Measurements from ENCODE around the gene HIF1AN. TPM values are rescaled to one million over a fixed set of nuclear protein-coding genes. Genes with fewer than 3 reads are reported as not detected.

The HIF1AN gene
- polyA plus RNA-seq, 3 donors from 2014 or later: 26.0 to 41.2 (median 33.3) TPM

GRCh38 chr10:100579261-100580090 lies 43.7 kb downstream of the HIF1AN start:
- Mint-ChIP-seq H3K27me3 (ENCODE audit: low read depth in 3 of 3) (peaks cover 0 to 15% (median 5%) of the 10 kb centered on the region in 3 donors), H3K9me3 (no peaks in the 10 kb centered on the region), H3K27ac (no peak overlapping the region), H3K36me3 (no peaks in the 10 kb centered on the region), H3K4me3 (no peak overlapping the region), H3K4me1 (no peaks in the 10 kb centered on the region)
- DNase-seq: no peak

GRCh38 chr10:100586959-100587358 lies 51.2 kb downstream of the HIF1AN start:
- no peaks in the 10 kb centered on the region for H3K4me1 Mint-ChIP-seq
- no peak overlapping the region for H3K4me3 Mint-ChIP-seq
- no peak for DNase-seq
- peaks cover 15 to 46% (median 18%) of the 10 kb centered on the region in 3 donors for H3K27me3 Mint-ChIP-seq (ENCODE audit: low read depth in 3 of 3)
- H3K9me3 Mint-ChIP-seq: peaks cover 0 to 7% (median 3%) of the 10 kb centered on the region in 6 donors
- H3K27ac Mint-ChIP-seq: no peak overlapping the region
- peaks cover 0 to 6% (median 0%) of the 10 kb centered on the region in 3 donors for H3K36me3 Mint-ChIP-seq

GRCh38 chr10:100598166-100598565 lies 62.4 kb downstream of the HIF1AN start:
- Mint-ChIP-seq H3K27me3 (ENCODE audit: low read depth in 3 of 3) (peaks cover 4 to 21% (median 10%) of the 10 kb centered on the region in 3 donors), H3K36me3 (no peaks in the 10 kb centered on the region), H3K27ac (no peak overlapping the region), H3K9me3 (no peaks in the 10 kb centered on the region), H3K4me3 (no peak overlapping the region), H3K4me1 (no peaks in the 10 kb centered on the region)
- DNase-seq: no peak

- H3K27me3 Mint-ChIP-seq (ENCODE audit: low read depth in 3 of 3): peaks cover 6 to 18% (median 16%) of the 10 kb centered on the region in 3 donors
- H3K27ac Mint-ChIP-seq: no peak overlapping the region
- H3K9me3 Mint-ChIP-seq: peaks cover 0 to under 1% (median 0%) of the 10 kb centered on the region in 6 donors
- no peak overlapping the region for H3K4me3 Mint-ChIP-seq
- DNase-seq: no peak
- no peaks in the 10 kb centered on the region for H3K36me3 Mint-ChIP-seq
- no peaks in the 10 kb centered on the region for H3K4me1 Mint-ChIP-seq
Measured at GRCh38 chr10:100600218-100600617, 64.5 kb downstream of the HIF1AN start.

DNA sequence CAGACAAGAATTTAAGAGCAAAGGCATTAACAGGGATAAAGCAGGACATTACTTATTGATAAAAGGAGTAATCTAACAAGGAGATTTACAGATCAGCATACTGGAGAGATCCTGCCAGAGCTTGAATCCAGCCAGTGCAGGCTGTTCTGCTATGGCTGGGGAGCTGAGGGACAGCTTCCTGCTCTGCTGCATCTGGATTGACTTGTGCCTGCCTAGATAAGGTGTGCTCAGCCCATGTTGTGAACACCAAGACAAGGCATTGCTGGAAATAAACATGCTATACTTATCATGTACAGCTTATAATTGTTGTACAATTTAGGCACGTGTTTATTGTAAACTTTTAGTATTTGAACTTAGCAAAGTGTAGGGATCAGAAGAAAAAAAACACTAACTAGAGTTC lies 71.7 kb downstream of the HIF1AN start:
- H3K9me3 Mint-ChIP-seq: peaks cover 0 to 2% (median 0%) of the 10 kb centered on the region in 6 donors
- DNase-seq: no peak
- H3K4me1 Mint-ChIP-seq: no peaks in the 10 kb centered on the region
- no peaks in the 10 kb centered on the region for H3K36me3 Mint-ChIP-seq
- no peak overlapping the region for H3K4me3 Mint-ChIP-seq
- H3K27ac Mint-ChIP-seq: no peak overlapping the region
- H3K27me3 Mint-ChIP-seq (ENCODE audit: low read depth in 3 of 3): peaks cover 5 to 19% (median 12%) of the 10 kb centered on the region in 3 donors

Other genes starting within 250 kb of the HIF1AN start
- 10 to 100 TPM; 67.3 to 79.8 (median 79.8) TPM for gene BLOC1S2, start 249.3 kb upstream of the HIF1AN start, polyA plus RNA-seq
- gene PKD2L1, start 205.7 kb upstream of the HIF1AN start, polyA plus RNA-seq: not detected
- 1 to 10 TPM; 3.8 to 5.5 (median 4.5) TPM for gene SCD, start 188.7 kb upstream of the HIF1AN start, polyA plus RNA-seq
- gene WNT8B, start 72.9 kb upstream of the HIF1AN start, polyA plus RNA-seq: not detected
- gene SEC31B, start 16.1 kb upstream of the HIF1AN start, polyA plus RNA-seq: under 1 TPM in 2 of 3 donors, not detected in 1; 0.18 to 0.57 TPM
- 100 to 1,000 TPM; 419 to 713 (median 668) TPM for gene NDUFB8, start 6.1 kb upstream of the HIF1AN start, polyA plus RNA-seq
- gene PAX2, start 209.6 kb downstream of the HIF1AN start, polyA plus RNA-seq: not detected

Data from immature natural killer cell (primary cell).